Pons (tissue), 1 donor: Measurements from ENCODE around the gene PPP2R2C.

Experiments used
- DNase-seq: peaks from one replicate; pipeline ENCODE4 v3.0.0-alpha.2; 2016; ENCODE audit warnings: low spot score

PPP2R2C gene

DNA sequence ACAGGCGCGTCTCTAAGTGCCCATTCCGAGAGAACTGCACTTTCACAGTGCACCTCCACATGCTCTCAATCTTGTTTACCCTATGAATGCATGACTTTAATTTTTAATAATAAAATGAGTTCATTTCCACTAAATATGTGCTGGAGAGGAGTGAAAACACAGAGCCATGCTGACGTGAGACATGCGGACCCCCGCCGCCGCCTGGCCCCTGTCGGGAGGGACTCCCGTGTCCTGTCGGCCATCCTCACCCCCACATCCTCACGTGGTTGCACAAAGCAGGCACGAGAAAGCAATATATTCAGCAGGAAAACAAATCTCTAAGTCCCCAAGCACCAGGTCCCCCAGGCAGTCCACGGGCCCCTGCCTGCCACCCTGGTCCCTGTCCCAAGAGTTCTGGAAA, 23.1 kb downstream of the PPP2R2C start:
- no peak for DNase-seq

GRCh38 chr4:6448476-6449170, 23.8 kb downstream of the PPP2R2C start:
- DNase-seq = no peak

- no peak for DNase-seq
Observed at GRCh38 chr4:6447672-6448171, 24.7 kb downstream of the PPP2R2C start.

DNA sequence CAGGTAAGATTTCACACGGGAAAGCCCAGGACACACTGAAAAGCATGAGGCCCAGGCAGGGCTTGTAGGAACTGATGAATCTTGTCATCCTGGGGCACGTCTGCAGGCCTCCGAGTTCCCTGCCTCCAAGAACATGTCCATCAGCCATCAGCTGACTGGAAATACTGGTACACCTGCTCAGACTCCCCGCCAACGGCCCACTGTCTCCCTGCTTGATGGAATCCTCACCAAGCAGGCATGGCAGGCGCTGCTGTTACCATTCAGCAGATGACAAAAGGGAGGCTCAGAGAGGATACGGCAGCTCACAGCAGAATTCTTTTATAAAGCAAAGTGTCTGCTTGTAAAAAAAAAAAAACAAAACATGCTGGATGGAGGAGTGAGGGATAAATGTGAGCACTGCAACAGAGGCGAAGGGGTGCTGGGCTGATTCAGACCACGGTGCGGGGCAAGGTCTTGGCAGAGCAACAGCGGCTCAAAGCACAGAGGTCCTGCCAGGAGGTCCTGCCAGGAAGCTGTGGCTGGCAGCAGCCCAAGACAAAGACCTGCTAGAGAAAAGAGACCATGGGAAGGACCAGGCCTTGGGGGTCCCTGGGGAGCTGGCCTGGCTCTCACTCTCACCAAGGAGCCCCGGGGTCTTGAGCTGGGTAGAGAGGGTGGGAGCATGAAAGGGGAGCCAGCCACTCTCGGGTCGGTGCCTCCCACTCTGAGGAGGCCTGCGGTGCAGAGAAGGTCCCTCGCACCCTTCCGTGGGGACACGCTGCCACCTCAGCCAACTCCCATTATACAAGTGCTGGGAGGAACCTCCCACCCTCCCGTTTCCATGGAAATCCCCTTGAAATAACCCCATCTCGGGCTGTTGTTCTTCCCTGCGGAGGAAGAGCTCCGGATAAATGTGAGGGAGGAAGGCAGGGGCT, 25.6 kb downstream of the PPP2R2C start:
- DNase-seq = no peak

- DNase-seq = no peak
Observed at GRCh38 chr4:6446130-6446482, 26.3 kb downstream of the PPP2R2C start.

- DNase-seq = no peak
Observed at GRCh38 chr4:6445403-6446129, 26.8 kb downstream of the PPP2R2C start.

DNA sequence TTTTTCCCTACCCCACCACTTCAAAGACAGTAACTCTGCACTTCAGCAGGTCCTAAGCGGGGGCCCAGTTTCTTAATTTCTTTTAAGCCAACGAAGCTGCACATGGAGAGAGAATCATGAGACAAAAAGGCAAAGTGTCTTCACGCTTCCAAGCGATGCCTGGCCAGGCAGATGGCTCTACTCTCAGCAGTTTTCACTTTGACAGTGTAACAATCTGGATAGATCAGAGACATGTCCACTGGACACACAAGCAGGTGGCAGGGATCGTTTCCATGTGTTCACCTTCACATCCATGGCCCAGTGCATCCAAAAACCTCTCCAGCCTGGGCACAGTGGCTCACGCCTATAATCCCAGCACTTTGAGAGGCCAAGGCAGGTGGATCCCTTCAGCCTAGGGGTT, 27.8 kb downstream of the PPP2R2C start:
- DNase-seq = no peak

DNA sequence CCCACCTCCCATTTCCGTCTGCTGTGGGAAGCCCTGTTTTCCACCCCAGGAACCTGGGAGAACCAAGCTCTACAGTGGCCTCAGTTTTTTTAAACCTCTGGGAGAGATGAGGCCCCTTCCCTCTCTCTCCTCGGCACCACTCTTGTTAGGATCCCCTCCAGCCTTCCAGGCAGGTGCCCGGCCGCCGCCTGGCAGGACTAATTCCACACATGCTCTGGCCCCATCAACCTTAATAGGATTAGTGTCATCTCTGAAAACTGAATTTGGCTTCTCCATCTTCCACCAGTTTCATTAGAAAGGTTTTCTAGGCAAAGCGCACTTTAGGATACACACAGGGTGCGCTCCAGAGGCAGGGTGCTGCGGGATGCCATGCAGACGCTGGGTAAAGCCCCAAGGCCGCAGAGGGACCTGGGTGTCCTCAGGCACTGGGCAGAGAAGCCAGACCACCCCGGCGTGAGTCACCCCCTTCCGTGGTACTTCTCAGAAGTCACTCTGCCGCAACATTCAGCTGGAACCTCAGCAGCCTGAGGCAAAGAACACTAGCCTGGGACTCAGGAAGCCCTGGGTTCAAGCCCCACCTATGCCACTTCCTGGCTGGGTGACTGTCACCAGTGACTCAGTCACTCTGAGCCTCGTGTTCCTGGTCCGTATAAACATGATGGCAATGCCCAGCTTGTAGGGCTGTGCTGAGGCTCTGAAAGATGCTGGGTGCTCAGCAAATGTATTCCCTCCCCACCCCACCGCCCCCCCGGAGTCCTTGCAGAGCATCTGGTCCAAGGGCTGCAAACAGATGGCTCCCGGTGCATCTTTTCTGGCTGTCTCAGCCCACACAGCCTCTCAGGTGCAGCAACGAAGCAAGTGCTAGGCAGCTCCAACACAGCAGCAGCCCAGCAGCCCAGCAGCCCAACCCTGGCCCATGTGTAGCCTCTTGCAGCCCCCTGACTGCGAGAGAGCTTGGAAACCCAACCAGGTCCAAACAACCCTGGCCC, 29.1 kb downstream of the PPP2R2C start:
- no peak for DNase-seq

GRCh38 chr4:6442555-6442954, 29.9 kb downstream of the PPP2R2C start:
- DNase-seq = no peak

GRCh38 chr4:6441758-6442157, 30.7 kb downstream of the PPP2R2C start:
- no peak for DNase-seq

GRCh38 chr4:6441202-6441582, 31.2 kb downstream of the PPP2R2C start:
- no peak for DNase-seq

DNA sequence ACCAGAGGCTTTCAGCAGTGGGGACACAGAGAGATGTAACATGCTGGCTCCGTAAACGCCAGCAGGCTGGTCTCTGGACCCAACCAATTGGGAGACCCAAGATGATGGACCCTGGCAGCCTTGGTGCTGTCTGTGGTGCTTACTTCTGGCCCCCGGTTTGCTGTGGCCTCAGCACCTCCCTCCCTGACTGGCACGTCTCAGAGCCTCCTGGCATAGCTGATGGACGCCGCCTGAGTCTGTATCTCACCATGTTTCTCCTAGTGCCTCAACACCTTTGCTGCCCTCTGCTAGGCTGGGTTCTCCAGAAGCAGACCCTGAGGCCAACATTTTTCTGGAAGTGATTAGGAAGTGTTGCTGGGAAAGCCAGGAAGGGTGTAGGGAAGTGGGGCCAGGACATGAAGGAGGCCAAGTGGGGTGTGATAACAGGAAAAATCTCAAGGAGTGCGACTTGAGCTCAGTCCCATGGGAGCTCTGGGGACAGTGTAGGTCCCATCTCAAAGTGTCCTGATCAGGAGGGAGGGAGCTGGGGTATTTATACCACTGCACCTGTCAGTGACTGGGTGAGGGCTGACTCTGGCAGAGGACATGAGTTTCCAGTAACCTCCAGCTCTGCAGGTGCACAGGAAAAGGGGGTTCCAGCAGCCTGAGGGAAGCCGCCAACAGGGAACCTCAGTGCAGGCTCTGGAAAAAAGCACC, 31.8 kb downstream of the PPP2R2C start:
- no peak for DNase-seq

DNA sequence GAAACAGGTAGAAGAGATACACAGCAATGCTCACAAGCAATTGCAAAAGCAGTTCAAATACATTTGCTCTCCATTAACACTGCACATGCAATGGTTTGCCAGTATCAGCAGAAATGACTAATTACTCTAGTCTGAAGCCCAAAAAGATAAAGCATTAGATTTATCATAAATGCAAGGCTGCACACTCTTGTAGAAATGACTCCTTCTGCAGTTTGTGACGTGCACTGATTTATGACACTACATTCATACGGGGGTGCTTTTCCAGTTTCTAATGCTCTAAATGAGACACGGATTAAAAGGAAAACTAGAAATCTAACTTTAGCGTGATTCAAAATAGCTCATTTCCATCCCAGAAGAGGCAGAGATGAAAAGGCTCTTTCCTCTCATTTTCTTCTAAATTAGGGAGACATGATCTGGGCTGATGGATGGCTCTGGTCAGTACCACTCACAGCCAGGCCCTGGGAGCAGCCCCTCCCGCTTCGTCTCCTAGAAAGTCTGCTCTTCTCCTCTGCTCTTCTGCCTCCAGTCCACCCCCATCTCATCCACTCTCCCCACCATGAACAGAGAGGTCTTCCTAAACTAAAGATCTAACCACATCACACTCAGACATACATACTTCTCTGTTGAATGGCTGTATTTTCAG, 33.2 kb downstream of the PPP2R2C start:
- peak; percentile 61 for DNase-seq

DNA sequence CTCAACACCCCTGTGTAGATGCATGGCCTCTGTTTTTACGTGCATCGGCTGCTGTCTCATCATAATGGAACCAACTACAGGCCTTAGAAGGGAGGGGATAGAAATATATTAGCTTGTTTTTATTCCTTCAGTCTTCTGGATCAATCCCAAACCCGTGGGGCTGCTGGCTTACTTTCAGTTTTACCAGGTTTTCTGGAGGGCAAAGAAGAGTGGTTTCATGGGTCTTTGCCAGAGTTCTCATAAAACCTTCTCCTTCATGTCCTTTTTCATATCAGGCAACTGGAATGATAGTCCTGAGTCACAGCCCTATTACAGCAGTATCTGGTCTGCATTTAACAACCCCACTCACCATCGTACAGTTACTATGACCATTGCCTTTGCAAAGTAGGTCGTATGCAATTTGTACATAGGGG, 34.6 kb downstream of the PPP2R2C start:
- peak; percentile 61 for DNase-seq

DNA sequence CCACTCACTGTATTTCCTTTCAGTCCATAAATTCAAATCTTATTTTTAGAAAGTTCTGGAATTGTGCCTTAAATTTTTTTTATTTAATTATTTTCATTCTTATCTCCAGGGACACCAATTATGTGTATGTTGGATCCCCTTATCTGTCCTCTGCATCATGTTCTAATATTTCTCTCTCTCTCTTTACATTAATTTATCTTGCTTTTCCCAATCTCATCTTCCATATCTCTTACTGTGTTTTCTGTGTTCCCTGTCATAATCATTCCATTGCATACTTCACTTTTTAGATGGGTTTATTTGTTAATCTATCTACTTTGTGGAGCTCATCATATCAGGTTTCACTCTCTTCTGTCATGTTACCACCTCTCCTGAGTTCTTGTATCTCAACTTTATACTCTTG, 37.4 kb downstream of the PPP2R2C start:
- DNase-seq = no peak

DNA sequence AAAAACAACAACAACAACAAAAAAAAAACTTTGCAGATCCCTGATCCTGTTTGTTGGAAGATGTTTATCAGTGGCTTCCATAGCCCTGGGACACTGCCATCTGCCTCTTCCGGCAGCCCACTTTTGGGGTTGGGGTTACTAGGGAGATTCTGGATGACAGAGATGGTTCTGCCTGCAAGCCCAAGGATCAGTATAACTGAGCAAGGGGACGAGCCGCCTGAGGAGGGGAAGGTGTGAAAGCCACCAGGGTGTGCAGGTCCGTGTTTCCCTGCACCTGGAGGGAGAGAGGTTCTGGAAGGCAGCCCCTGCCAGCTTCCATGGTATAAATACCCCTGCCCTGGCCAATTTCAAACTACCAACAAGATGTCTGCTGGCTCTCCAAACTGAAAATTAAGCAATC, 41.5 kb downstream of the PPP2R2C start:
- DNase-seq = no peak

DNA sequence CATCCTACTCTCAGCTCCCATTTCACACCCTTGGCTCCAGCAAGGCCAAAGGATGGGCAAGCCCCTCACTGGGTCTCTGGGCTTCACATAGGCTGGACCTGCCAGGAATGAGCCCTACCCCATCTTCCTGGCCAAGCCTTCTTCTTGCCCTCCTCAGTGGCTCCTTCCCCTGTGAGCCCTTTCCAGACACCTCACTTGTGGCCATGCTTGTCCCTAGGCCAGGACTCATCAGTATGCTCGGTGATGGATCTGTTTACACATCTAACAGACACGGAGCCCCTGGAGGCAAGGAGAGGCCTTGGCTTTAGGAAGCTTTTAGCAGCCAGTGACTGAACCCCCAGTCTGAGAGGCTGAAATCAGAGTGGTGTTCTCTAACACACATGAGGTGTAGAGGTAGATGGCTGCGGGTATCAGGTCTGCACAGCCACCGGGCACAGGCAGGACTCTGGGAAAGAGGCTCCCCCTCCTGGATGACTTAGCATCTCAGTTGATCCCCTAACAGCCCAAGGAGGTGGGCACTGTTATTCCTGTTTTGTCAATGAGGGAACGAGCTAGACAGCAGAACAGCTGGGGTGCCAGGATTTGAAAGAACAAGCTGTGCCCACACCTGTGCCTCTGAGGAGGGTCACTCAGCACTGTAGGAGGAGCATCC, 44.8 kb downstream of the PPP2R2C start:
- DNase-seq = no peak

- no peak for DNase-seq
Observed at GRCh38 chr4:6426571-6427438, 45.6 kb downstream of the PPP2R2C start.

DNA sequence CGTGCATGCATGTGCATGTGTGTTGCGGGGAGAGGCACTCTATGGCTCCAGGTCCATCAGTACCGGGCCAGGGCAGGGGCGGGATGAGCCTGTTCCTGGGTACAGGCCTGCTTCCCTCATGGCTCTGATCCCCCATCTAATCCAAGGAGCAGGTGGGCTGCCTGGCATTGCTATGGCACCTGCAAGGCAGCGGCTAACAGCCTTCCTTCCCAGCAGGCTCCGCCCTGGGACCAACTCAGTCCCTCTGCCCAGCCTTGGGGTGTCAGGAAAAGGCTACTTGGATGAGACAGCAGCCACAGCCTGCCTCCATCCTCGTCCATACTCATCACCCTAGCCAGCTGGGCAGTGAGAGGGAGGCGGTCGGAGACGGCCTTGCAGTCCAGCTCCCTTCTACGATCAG, 46.5 kb downstream of the PPP2R2C start:
- DNase-seq = no peak
